ENCODE data around the gene CKAP2L. TPM values are rescaled to one million over a fixed set of nuclear protein-coding genes. Genes with fewer than 3 reads are reported as not detected.

Gene CKAP2L
- total and polyA plus RNA-seq, 9 of the 15 experiments (the other 6 are each of a cell fraction or from before 2014, with no cell fraction given): 10.4 to 21.9 (median 14.2) TPM

DNA sequence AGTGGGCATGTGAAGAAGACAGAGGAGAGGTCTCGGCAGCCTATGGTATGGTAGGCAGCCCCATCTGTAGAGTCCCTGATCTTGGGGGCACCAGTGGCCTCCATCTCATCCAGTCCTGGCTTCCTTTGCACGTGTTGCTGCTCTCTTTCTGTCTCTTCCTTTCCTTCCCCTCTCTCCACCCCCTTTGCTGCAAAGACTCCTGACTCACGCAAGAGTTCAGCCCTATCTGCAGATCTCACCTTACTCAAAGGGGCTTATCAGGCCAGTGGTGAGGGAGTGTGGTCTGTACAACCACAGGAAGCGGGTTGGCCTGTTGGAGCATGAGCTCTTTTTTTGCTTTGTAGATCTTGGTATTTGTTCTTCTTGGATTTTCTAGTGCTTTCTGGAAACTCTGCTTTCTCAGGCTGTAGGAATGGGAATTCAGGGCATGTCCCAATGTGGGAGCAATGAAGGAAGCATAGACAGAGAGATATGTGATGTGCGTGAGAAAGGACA is 58.2 kb downstream of the CKAP2L start (continued):
- TF ChIP-seq ETV5 (CRISPR knock-in tag; IDR thresholded peaks at IDR 0.05; ENCODE audit: low read depth): peak; percentile 84
- no peak for TF ChIP-seq WHSC1 (IDR thresholded peaks at IDR 0.05; ENCODE audit: low read length)
- TF ChIP-seq ZNF253 (CRISPR knock-in tag; conservative IDR thresholded peaks at IDR 0.05): no peak
- TF ChIP-seq GTF2F1 (IDR thresholded peaks at IDR 0.05; ENCODE audit: low read depth, low read length): no peak
- TF ChIP-seq MCM2 (IDR thresholded peaks at IDR 0.05; ENCODE audit: low read depth): no peak
- peak; percentile 65; the same call in 1 of the 2 replicates for TF ChIP-seq SPI1 (IDR thresholded peaks at IDR 0.05; ENCODE audit: borderline replicate concordance, low read depth, low read length)
- TF ChIP-seq DNMT1 (IDR thresholded peaks at IDR 0.05): 0 out of 2 replicates have a peak, but pooled peaks have one; percentile 80
- TF ChIP-seq RBM14 (IDR thresholded peaks at IDR 0.05; ENCODE audit: borderline replicate concordance, insufficient read depth, low read depth, low read length): no peak
- TF ChIP-seq PML (IDR thresholded peaks at IDR 0.05; ENCODE audit: low read length): peak; percentile 93
- 0 out of 2 replicates have a peak, but pooled peaks have one; percentile 51 for TF ChIP-seq CBX5 (IDR thresholded peaks at IDR 0.05; ENCODE audit: borderline replicate concordance, low read depth)
- peak; percentile 62 for TF ChIP-seq GABPA (tag; conservative IDR thresholded peaks at IDR 0.05; ENCODE audit: low read depth)
- TF ChIP-seq ZBTB1 (CRISPR knock-in tag; IDR thresholded peaks at IDR 0.05; ENCODE audit: borderline replicate concordance, low read depth): peak; percentile 98
- peak; percentile 98 for TF ChIP-seq GATAD2A (IDR thresholded peaks at IDR 0.05)
- TF ChIP-seq CCAR2 (IDR thresholded peaks at IDR 0.05; ENCODE audit: low read depth, low read length): no peak
- TF ChIP-seq NCOA4 (IDR thresholded peaks at IDR 0.05; ENCODE audit: partially characterized antibody): no peak
- peak in 1 of 3 experiments; percentile 48 for TF ChIP-seq YY1 (IDR thresholded peaks at IDR 0.05; ENCODE audit: borderline replicate concordance in 1 of 3, control insufficient read depth in 1 of 3, extremely low read depth in 1 of 3, insufficient read depth in 3 of 3, insufficient read length in 1 of 3, insufficient replicate concordance in 2 of 3, low read depth in 1 of 3, low read length in 2 of 3)
- peak; percentile 77 for TF ChIP-seq PHB2 (IDR thresholded peaks at IDR 0.05; ENCODE audit: low read depth)
- TF ChIP-seq RFX5 (IDR thresholded peaks at IDR 0.05; ENCODE audit: low read depth, low read length): no peak
- peak; percentile 99 for TF ChIP-seq CBFB (CRISPR knock-in tag; IDR thresholded peaks at IDR 0.05)
- peak in 1 of 2 experiments; percentile 61; a peak in 1 of 4 replicates for TF ChIP-seq UBTF (IDR thresholded peaks at IDR 0.05; ENCODE audit: borderline replicate concordance in 1 of 2, low read depth in 2 of 2, low read length in 2 of 2)
- no peak for TF ChIP-seq ZNF707 (CRISPR knock-in tag; conservative IDR thresholded peaks at IDR 0.05)
- TF ChIP-seq, protein P1, sequence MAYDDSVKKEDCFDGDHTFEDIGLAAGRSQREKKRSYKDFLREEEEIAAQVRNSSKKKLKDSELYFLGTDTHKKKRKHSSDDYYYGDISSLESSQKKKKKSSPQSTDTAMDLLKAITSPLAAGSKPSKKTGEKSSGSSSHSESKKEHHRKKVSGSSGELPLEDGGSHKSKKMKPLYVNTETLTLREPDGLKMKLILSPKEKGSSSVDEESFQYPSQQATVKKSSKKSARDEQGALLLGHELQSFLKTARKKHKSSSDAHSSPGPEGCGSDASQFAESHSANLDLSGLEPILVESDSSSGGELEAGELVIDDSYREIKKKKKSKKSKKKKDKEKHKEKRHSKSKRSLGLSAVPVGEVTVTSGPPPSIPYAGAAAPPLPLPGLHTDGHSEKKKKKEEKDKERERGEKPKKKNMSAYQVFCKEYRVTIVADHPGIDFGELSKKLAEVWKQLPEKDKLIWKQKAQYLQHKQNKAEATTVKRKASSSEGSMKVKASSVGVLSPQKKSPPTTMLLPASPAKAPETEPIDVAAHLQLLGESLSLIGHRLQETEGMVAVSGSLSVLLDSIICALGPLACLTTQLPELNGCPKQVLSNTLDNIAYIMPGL (CRISPR knock-in tag; IDR thresholded peaks at IDR 0.05): no peak
- peak; percentile 84 for TF ChIP-seq KLF16 (IDR thresholded peaks at IDR 0.05)
- peak; percentile 78 for TF ChIP-seq NR2C1 (IDR thresholded peaks at IDR 0.05)
- peak; percentile 84 for TF ChIP-seq NR2C1 (tag; IDR thresholded peaks at IDR 0.05)
- peak; percentile 86; the same call in 1 of the 2 replicates for TF ChIP-seq BACH1 (tag; IDR thresholded peaks at IDR 0.05)
- TF ChIP-seq ZNF24 (IDR thresholded peaks at IDR 0.05): peak; percentile 33; the same call in 1 of the 2 replicates
- no peak for TF ChIP-seq SMARCB1 (IDR thresholded peaks at IDR 0.05; ENCODE audit: insufficient read length, low read depth)
